Stimulated activated effector memory CD8-positive, alpha-beta T cell treated with anti-CD3 and anti-CD28 coated beads, Interleukin-12 subunit alpha, Interleukin-12 subunit beta, amount 100 ng/mL, for 72 hours (primary cell): Measurements from ENCODE around the gene C9orf85.
A peak's percentile ranks its signal among the peaks of the same experiment; 100 is the strongest.
"Not testable (repeated sequence)": the region's sequence is repeated elsewhere in the genome, so short reads cannot be mapped to it uniquely, and the experiment has no call there.

Experiments used
- ATAC-seq: fragments of 150-1000 bp; cut with Tn5 transposase; 2 replicates; pipeline ENCODE4 v1.10.0; 2021
- DNase-seq, 2 donors: peaks; one replicate each; pipeline ENCODE4 v3.0.0; 2021 to 2022; ENCODE audit warnings: low spot score in 2 of 2
- H3K27ac Mint-ChIP-seq: one replicate; pipeline ENCODE4 v1.8.0; 2022; ENCODE audit warnings: mild to moderate bottlenecking, mixed read lengths
- H3K36me3 Mint-ChIP-seq: one replicate; pipeline ENCODE4 v1.8.0; 2022; ENCODE audit warnings: mild to moderate bottlenecking, mixed read lengths
- H3K4me1 Mint-ChIP-seq: one replicate; pipeline ENCODE4 v1.8.0; 2022; ENCODE audit warnings: mixed read lengths
- H3K4me3 Mint-ChIP-seq: one replicate; pipeline ENCODE4 v1.8.0; 2022; ENCODE audit warnings: mild to moderate bottlenecking, mixed read lengths
- H3K9me3 Mint-ChIP-seq: one replicate; pipeline ENCODE4 v1.8.0; 2022; ENCODE audit warnings: mixed read lengths

Gene C9orf85

GRCh38 chr9:71987471-71988371 is 76.3 kb downstream of the C9orf85 start:
- Mint-ChIP-seq H3K4me1 (no peaks in the 10 kb centered on the region), H3K4me3 (no peak overlapping the region), H3K27ac (no peak overlapping the region), H3K9me3 (no peaks in the 10 kb centered on the region), H3K36me3 (peaks cover 4% of the 10 kb centered on the region)
- DNase-seq (no peak), ATAC-seq (no peak)

GRCh38 chr9:71990466-71990865 is 79.0 kb downstream of the C9orf85 start:
- Mint-ChIP-seq H3K4me1 (no peaks in the 10 kb centered on the region), H3K36me3 (no peaks in the 10 kb centered on the region), H3K4me3 (no peak overlapping the region), H3K27ac (no peak overlapping the region), H3K9me3 (no peaks in the 10 kb centered on the region)
- ATAC-seq = peak; percentile 80
- no peak for DNase-seq

GRCh38 chr9:72005451-72005850 is 94.0 kb downstream of the C9orf85 start:
- Mint-ChIP-seq H3K27ac (no peak overlapping the region), H3K4me3 (no peak overlapping the region), H3K9me3 (no peaks in the 10 kb centered on the region), H3K36me3 (no peaks in the 10 kb centered on the region), H3K4me1 (no peaks in the 10 kb centered on the region)
- DNase-seq = no peak
- ATAC-seq = no peak

GRCh38 chr9:72006501-72006900 is 95.1 kb downstream of the C9orf85 start:
- Mint-ChIP-seq H3K4me1 (no peaks in the 10 kb centered on the region), H3K9me3 (no peaks in the 10 kb centered on the region), H3K36me3 (no peaks in the 10 kb centered on the region), H3K4me3 (no peak overlapping the region), H3K27ac (no peak overlapping the region)
- DNase-seq (no peak), ATAC-seq (no peak)

- not testable (repeated sequence) for ATAC-seq, H3K4me1 Mint-ChIP-seq, H3K9me3 Mint-ChIP-seq, DNase-seq, H3K4me3 Mint-ChIP-seq, H3K36me3 Mint-ChIP-seq, H3K27ac Mint-ChIP-seq
Observed at GRCh38 chr9:72007726-72008125, 96.3 kb downstream of the C9orf85 start.

- H3K9me3 Mint-ChIP-seq = no peaks in the 10 kb centered on the region
- H3K4me3 Mint-ChIP-seq = no peak overlapping the region
- H3K27ac Mint-ChIP-seq = no peak overlapping the region
- ATAC-seq = no peak
- no peaks in the 10 kb centered on the region for H3K36me3 Mint-ChIP-seq
- no peak for DNase-seq
- no peaks in the 10 kb centered on the region for H3K4me1 Mint-ChIP-seq
Observed at GRCh38 chr9:72012646-72013045, 101.2 kb downstream of the C9orf85 start.

GRCh38 chr9:72013292-72013760 is 101.9 kb downstream of the C9orf85 start:
- no peak for ATAC-seq
- H3K27ac Mint-ChIP-seq = no peak overlapping the region
- no peaks in the 10 kb centered on the region for H3K36me3 Mint-ChIP-seq
- H3K9me3 Mint-ChIP-seq = no peaks in the 10 kb centered on the region
- no peak overlapping the region for H3K4me3 Mint-ChIP-seq
- no peak for DNase-seq
- no peaks in the 10 kb centered on the region for H3K4me1 Mint-ChIP-seq

GRCh38 chr9:72022841-72023240 is 111.4 kb downstream of the C9orf85 start:
- peaks cover 7% of the 10 kb centered on the region for H3K4me1 Mint-ChIP-seq
- no peak for DNase-seq
- H3K9me3 Mint-ChIP-seq = no peaks in the 10 kb centered on the region
- ATAC-seq = no peak
- no peak overlapping the region for H3K27ac Mint-ChIP-seq
- H3K4me3 Mint-ChIP-seq = no peak overlapping the region
- no peaks in the 10 kb centered on the region for H3K36me3 Mint-ChIP-seq
